GM18498 (cell line): ENCODE results near the gene TGFB2.

Experiments
- ATAC-seq: cut with Tn5 transposase; IDR thresholded peaks from one replicate; pipeline ENCODE4 v1.9.1; 2021; ENCODE audit warnings: mild to moderate bottlenecking, moderate library complexity; ENCODE audit not compliant: unreplicated experiment

Gene TGFB2

GRCh38 chr1:218383681-218384080, 38.5 kb downstream of the TGFB2 start:
- ATAC-seq = no peak

GRCh38 chr1:218384581-218384993, 39.5 kb downstream of the TGFB2 start:
- ATAC-seq = no peak

- no peak for ATAC-seq
These were observed 43.5 kb downstream of the TGFB2 start for GRCh38 chr1:218388591-218388990.

- no peak for ATAC-seq
These were observed 45.5 kb downstream of the TGFB2 start for GRCh38 chr1:218390618-218391017.

- ATAC-seq = no peak
These were observed 47.6 kb downstream of the TGFB2 start for GRCh38 chr1:218392780-218393179.

GRCh38 chr1:218394416-218394815, 49.3 kb downstream of the TGFB2 start:
- no peak for ATAC-seq

GRCh38 chr1:218394989-218395388, 49.9 kb downstream of the TGFB2 start:
- ATAC-seq = no peak

GRCh38 chr1:218395916-218396315, 50.8 kb downstream of the TGFB2 start:
- no peak for ATAC-seq

- no peak for ATAC-seq
These were observed 52.7 kb downstream of the TGFB2 start for GRCh38 chr1:218397752-218398339.

GRCh38 chr1:218400624-218401023, 55.5 kb downstream of the TGFB2 start:
- no peak for ATAC-seq

- ATAC-seq = no peak
These were observed 56.4 kb downstream of the TGFB2 start for GRCh38 chr1:218401441-218401997.

- ATAC-seq = no peak
These were observed 57.1 kb downstream of the TGFB2 start for GRCh38 chr1:218401998-218402785.

GRCh38 chr1:218402786-218403120, 57.6 kb downstream of the TGFB2 start:
- ATAC-seq = no peak

- ATAC-seq = no peak
These were observed 58.2 kb downstream of the TGFB2 start for GRCh38 chr1:218403300-218403699.

GRCh38 chr1:218407630-218408029, 62.5 kb downstream of the TGFB2 start:
- no peak for ATAC-seq

- no peak for ATAC-seq
These were observed 63.0 kb downstream of the TGFB2 start for GRCh38 chr1:218408135-218408534.

GRCh38 chr1:218408942-218409341, 63.8 kb downstream of the TGFB2 start:
- no peak for ATAC-seq

- no peak for ATAC-seq
These were observed 64.9 kb downstream of the TGFB2 start for GRCh38 chr1:218409946-218410510.

- ATAC-seq = no peak
These were observed 66.0 kb downstream of the TGFB2 start for GRCh38 chr1:218411101-218411500.

GRCh38 chr1:218412171-218412570, 67.0 kb downstream of the TGFB2 start:
- no peak for ATAC-seq

- no peak for ATAC-seq
These were observed 68.0 kb downstream of the TGFB2 start for GRCh38 chr1:218413179-218413578.
